ENCODE results near the gene CRYBG2. TPM values are rescaled to one million over a fixed set of nuclear protein-coding genes. Genes with fewer than 3 reads are reported as not detected.
"Not testable (repeated sequence)": the region's sequence is repeated elsewhere in the genome, so short reads cannot be mapped to it uniquely, and the experiment has no call there.

The CRYBG2 gene
- total RNA-seq, 1 donor from 2014 or later, result 0.83 TPM

DNA sequence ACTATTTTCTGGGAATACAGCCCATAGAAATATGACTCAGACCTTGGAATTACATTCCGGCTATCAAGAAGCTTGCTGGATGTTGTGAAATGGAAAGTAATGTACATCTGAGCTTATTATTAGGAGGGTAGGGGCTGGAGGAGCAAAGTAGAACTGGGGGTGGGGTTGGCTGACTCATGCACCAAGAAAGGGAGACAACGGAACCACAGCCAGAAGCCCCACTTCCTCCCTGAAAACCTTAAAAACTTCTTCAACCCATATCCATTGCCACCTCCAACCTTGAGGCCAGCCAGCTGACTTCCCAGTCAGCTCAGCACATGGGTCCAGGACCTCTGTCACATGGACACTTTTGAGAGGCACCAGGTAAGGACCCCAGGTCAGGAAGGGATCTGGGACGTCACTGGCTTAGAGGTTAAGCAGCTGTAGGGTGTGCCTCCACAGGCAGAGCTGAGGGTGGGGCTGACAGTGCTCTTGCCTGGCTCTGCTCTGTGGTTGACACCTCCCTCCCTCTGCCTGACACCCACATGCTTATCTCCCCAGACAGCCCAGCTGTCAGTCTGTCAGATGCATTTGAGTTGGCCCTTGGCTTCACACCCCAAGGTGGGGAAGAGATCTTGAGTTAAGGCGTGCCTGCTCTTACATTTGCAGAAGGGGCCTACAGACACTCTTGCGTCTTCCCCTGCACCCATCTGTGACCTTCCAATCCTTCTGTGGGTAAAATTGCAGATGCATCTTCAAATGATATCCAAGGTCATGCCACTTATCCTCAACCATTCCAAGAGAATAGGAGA, 24.4 kb upstream of the CRYBG2 start:
- peak; percentile 82 for DNase-seq (ENCODE audit: low spot score)
- Mint-ChIP-seq H3K9me3 (peaks cover 5% of the 10 kb centered on the region), H3K36me3 (ENCODE audit: low read depth) (no peaks in the 10 kb centered on the region), H3K27me3 (ENCODE audit: insufficient read depth) (peaks cover 3% of the 10 kb centered on the region), H3K4me3 (peak overlapping the region; percentile 69), H3K27ac (peak overlapping the region; percentile 76), H3K4me1 (ENCODE audit: low read depth) (peaks cover 66% of the 10 kb centered on the region)
- intact Hi-C loops (cut with micrococcal nuclease), result loop anchor here (1.0 to 5.0 kb wide), 6 partner anchors 10 to 164 kb away; no protein-coding TSS in a partner anchor

DNA sequence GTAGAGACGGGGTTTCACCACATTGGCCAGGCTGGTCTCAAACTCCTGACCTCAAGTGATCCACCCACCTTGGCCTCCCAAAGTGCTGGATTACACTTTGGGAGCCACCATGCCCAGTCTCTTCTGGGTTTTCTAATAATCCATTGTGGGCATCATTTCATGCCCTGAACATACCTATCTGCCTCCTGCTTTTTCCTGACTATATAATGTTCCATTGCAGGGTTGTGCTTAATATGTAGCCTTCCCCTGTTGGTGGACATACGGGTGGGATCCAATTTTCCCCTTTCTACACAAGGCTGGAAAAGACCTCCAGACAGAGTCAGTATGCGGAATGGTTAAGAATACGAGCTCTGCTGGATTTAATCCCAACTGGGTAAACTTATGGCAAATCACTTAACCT, 22.1 kb upstream of the CRYBG2 start:
- DNase-seq (ENCODE audit: low spot score), result no peak
- Mint-ChIP-seq H3K4me1 (ENCODE audit: low read depth) (peaks cover 79% of the 10 kb centered on the region), H3K4me3 (no peak overlapping the region), H3K27me3 (ENCODE audit: insufficient read depth) (peaks cover 3% of the 10 kb centered on the region), H3K9me3 (peaks cover 7% of the 10 kb centered on the region), H3K27ac (no peak overlapping the region), H3K36me3 (ENCODE audit: low read depth) (peaks cover 5% of the 10 kb centered on the region)
- intact Hi-C loops (cut with micrococcal nuclease), result loop anchor here (5.0 kb wide), 1 partner anchor 166 kb away; no protein-coding TSS in a partner anchor

DNA sequence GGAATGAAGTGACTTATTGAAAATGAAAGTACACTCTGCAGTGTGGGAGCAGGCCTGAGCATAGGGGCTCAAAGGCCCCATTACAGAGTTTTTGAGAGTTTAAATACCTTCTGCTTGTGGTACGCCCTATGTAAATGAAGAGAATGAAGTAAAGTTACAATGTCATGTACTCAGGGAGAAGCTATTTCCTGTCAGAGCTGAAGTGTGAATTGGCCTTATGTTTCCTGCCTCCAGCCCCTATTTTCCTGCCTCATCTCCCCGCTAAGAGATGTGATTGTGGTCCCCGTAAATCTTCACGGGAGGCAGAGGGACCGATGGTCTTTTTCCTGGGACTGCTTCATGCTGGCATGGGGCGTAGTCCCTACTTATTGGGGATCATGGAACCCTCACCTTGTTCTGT, 21.2 kb upstream of the CRYBG2 start:
- peak overlapping the region; percentile 13 for H3K4me3 Mint-ChIP-seq
- no peaks in the 10 kb centered on the region for H3K27me3 Mint-ChIP-seq (ENCODE audit: insufficient read depth)
- H3K9me3 Mint-ChIP-seq, result peaks cover 15% of the 10 kb centered on the region
- no peak for DNase-seq (ENCODE audit: low spot score)
- H3K4me1 Mint-ChIP-seq (ENCODE audit: low read depth), result peaks cover 85% of the 10 kb centered on the region
- peak overlapping the region; percentile 71 for H3K27ac Mint-ChIP-seq
- intact Hi-C loops (cut with micrococcal nuclease), result loop anchor here (5.0 kb wide), 1 partner anchor 167 kb away; no protein-coding TSS in a partner anchor
- H3K36me3 Mint-ChIP-seq (ENCODE audit: low read depth), result peaks cover 12% of the 10 kb centered on the region

DNA sequence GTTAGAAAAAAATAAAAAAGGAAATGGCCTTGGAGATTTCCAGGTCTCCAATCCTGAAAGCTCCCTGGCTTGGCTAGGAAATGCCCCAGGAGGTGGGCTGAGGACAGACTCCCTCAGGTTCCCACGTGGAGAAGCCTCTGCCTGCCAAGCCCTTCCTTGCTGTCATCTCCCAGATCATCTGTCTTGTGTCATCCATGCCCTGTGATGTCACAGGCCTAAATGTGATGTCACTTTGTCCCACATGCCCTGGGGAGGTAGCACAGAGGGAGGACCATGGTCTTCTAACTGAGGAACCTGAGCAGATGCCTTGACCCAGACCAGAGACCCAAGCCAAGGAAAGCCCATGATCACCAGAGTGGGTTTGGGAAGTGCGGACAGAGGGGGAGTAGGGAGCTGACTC, 20.4 kb upstream of the CRYBG2 start:
- Mint-ChIP-seq H3K9me3 (peaks cover 15% of the 10 kb centered on the region), H3K36me3 (ENCODE audit: low read depth) (peaks cover 13% of the 10 kb centered on the region), H3K27ac (peak overlapping the region; percentile 71), H3K4me1 (ENCODE audit: low read depth) (peaks cover 80% of the 10 kb centered on the region), H3K4me3 (peak overlapping the region; percentile 38)
- H3K27me3 Mint-ChIP-seq (ENCODE audit: insufficient read depth); intact Hi-C loops (cut with micrococcal nuclease); DNase-seq (ENCODE audit: low spot score): not testable (repeated sequence)

DNA sequence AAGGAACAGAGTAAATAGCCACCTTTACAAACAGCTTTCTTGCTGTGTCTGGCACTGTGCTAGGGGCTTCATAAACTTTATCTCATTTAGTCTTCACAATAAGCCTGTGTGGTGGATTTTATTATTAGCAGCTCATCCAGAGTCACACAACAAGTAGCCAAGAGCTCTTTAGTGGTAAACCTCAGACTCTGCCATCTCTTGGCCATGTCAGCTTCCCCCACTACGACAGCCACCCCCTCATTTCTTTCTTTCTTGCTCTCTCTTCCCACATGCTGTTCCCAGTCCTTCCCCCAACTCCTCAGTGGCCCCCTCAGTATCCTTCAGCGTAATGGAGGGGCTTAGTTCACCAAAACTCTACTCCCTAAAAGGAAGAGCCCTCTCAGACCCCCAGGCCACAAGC, 19.9 kb upstream of the CRYBG2 start:
- intact Hi-C loops (cut with micrococcal nuclease), result no loop called here
- Mint-ChIP-seq H3K27me3 (ENCODE audit: insufficient read depth) (no peaks in the 10 kb centered on the region), H3K36me3 (ENCODE audit: low read depth) (peaks cover 13% of the 10 kb centered on the region), H3K4me3 (peak overlapping the region; percentile 19), H3K4me1 (ENCODE audit: low read depth) (peaks cover 77% of the 10 kb centered on the region), H3K27ac (peak overlapping the region; percentile 41), H3K9me3 (peaks cover 15% of the 10 kb centered on the region)
- no peak for DNase-seq (ENCODE audit: low spot score)

DNA sequence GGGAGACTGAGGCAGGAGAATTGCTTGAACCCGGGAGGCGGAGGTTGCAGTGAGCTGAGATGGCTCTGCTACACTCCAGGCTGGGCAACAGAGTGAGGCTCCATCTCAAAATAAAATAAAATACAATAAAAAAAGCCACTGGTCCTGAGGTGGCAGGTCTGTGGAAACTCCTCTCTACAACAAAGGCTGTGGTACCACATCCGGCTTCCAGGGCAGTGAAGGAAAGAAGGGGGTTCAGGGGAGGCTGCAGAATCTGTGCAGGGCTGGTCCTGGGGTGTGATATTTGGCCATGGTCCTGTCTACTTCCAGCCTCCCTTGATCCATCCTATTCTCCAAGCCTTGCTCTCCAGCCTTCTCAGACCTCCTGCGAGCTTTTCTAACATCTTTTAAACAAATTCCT, 19.4 kb upstream of the CRYBG2 start:
- H3K36me3 Mint-ChIP-seq (ENCODE audit: low read depth), result peaks cover 13% of the 10 kb centered on the region
- H3K9me3 Mint-ChIP-seq, result peaks cover 15% of the 10 kb centered on the region
- peak overlapping the region; percentile 19 for H3K4me3 Mint-ChIP-seq
- intact Hi-C loops (cut with micrococcal nuclease), result no loop called here
- DNase-seq (ENCODE audit: low spot score), result peak; percentile 40
- peaks cover 72% of the 10 kb centered on the region for H3K4me1 Mint-ChIP-seq (ENCODE audit: low read depth)
- H3K27me3 Mint-ChIP-seq (ENCODE audit: insufficient read depth), result peaks cover 2% of the 10 kb centered on the region
- peak overlapping the region; percentile 41 for H3K27ac Mint-ChIP-seq

DNA sequence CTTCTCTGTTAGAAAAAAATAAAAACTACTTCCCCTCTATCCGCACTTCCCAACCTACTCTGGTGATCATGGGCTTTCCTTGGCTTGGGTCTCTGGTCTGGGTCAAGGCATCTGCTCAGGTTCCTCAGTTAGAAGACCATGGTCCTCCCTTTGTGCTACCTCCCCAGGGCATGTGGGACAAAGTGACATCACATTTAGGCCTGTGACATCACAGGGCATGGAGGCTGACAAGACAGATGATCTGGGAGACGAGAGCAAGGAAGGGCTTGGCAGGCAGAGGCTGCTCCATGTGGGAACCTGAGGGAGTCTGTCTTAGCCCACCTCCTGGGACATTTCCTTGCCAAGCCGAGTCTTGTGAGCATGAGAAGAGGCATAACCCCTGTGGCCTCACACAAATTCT, 18.7 kb upstream of the CRYBG2 start, which contains the start of gene ZNF683:
ZNF683 (minus strand) TSS at position 140 of the 400 bp plus-strand sequence. CDS start 4,179 bp downstream, outside the sequence.
- H3K4me3 Mint-ChIP-seq, result peak within 1 kb of the TSS; percentile 19

DNA sequence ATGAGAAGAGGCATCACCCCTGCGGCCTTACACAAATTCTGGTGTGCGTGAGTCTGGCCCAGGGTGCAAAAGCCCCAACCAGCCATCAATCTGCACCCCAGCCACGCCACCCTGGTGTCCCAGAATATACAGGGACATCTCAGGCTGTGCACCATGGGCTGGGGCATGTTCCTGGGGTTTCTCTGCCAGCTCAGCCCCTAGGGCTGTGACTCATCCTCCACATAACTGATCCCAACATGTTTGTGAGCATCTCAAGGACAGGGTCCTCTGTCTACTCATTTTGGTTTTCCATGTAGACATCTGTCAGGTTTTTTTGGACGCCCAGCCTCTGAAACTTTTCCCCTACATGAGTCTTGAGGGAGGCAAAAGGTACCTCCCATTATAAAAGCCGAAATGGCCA, 18.1 kb upstream of the CRYBG2 start:
- DNase-seq (ENCODE audit: low spot score), result no peak
- intact Hi-C loops (cut with micrococcal nuclease), result no loop called here
- H3K4me3 Mint-ChIP-seq, result no peak overlapping the region
- H3K27ac Mint-ChIP-seq, result no peak overlapping the region
- H3K9me3 Mint-ChIP-seq, result peaks cover 15% of the 10 kb centered on the region
- H3K36me3 Mint-ChIP-seq (ENCODE audit: low read depth), result peaks cover 13% of the 10 kb centered on the region
- peaks cover 60% of the 10 kb centered on the region for H3K4me1 Mint-ChIP-seq (ENCODE audit: low read depth)
- peaks cover 2% of the 10 kb centered on the region for H3K27me3 Mint-ChIP-seq (ENCODE audit: insufficient read depth)

More for the DNA sequence above, 18.7 kb upstream of the CRYBG2 start, which contains the start of gene ZNF683:
- H3K27me3 Mint-ChIP-seq (ENCODE audit: insufficient read depth); DNase-seq (ENCODE audit: low spot score); intact Hi-C loops (cut with micrococcal nuclease): not testable (repeated sequence)
- peaks cover 66% of the 10 kb centered on the region for H3K4me1 Mint-ChIP-seq (ENCODE audit: low read depth)
- peaks cover 13% of the 10 kb centered on the region for H3K36me3 Mint-ChIP-seq (ENCODE audit: low read depth)
- H3K9me3 Mint-ChIP-seq, result peaks cover 15% of the 10 kb centered on the region
- H3K27ac Mint-ChIP-seq, result peak within 1 kb of the TSS; percentile 41

DNA sequence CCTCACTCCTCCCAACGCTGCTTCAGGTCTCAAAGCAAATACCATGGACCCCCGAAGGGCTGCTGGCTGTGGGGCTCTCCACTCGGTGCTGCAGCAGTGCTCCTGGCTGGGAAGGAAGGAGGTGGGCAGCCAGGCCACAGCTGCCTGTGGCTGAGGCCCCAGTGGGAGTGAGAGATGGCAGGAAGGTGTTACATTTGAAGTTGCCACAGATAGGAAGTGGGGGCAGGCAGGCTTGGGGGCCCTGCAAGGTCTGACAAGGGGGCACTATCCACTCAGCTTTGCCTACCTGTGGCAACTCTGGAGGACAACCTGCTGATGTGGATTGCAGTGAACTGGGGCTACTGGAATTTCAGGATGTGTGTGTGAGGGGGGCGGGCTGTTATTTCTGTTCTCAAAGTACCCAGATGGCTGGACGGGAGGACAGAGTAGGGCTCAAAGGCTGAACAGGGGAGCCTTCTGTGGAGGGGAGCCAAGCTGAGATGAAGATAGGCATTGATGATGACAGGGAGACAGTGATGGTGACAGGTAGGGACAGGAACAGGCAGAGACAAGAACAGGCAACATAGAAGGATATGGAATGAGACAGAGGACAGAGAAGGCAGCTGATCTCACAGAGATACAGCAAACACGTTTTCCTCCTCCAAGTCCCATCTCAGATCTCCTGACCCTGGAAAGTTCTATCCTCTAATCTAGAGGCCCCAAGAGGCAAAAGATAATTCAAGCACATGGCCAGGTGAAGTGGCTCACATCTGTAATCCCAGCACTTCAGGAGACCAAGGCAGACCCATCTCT, 16.9 kb upstream of the CRYBG2 start:
- H3K4me1 Mint-ChIP-seq (ENCODE audit: low read depth), result peaks cover 47% of the 10 kb centered on the region
- peak overlapping the region; percentile 34 for H3K27ac Mint-ChIP-seq
- H3K9me3 Mint-ChIP-seq, result peaks cover 9% of the 10 kb centered on the region
- peaks cover 13% of the 10 kb centered on the region for H3K36me3 Mint-ChIP-seq (ENCODE audit: low read depth)
- intact Hi-C loops (cut with micrococcal nuclease), result no loop called here
- H3K4me3 Mint-ChIP-seq, result peak overlapping the region; percentile 15
- H3K27me3 Mint-ChIP-seq (ENCODE audit: insufficient read depth), result peaks cover 11% of the 10 kb centered on the region
- no peak for DNase-seq (ENCODE audit: low spot score)

DNA sequence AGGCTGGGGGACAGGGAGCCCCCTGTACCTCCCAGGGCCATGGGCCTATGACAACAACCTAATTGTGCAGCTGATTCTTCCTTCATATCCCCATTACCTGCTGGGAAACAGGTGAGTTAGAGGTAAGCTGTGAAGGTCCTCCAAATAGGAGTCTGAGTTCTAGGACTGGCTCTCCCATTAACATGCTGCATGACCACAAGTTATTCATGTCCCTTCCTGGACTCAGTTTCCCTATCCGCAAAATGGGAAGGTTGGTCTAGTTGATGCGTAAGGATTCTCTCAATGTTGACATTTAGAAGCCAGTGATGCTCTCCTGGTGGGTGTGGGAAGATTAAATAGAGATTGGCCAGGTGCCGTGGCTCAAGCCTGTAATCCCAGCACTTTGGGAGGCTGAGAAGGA, 14.6 kb upstream of the CRYBG2 start:
- DNase-seq (ENCODE audit: low spot score), result no peak
- Mint-ChIP-seq H3K4me1 (ENCODE audit: low read depth) (peaks cover 36% of the 10 kb centered on the region), H3K27ac (no peak overlapping the region), H3K36me3 (ENCODE audit: low read depth) (peaks cover 13% of the 10 kb centered on the region), H3K9me3 (peaks cover 9% of the 10 kb centered on the region), H3K4me3 (no peak overlapping the region), H3K27me3 (ENCODE audit: insufficient read depth) (peaks cover 19% of the 10 kb centered on the region)
- intact Hi-C loops (cut with micrococcal nuclease), result no loop called here

DNA sequence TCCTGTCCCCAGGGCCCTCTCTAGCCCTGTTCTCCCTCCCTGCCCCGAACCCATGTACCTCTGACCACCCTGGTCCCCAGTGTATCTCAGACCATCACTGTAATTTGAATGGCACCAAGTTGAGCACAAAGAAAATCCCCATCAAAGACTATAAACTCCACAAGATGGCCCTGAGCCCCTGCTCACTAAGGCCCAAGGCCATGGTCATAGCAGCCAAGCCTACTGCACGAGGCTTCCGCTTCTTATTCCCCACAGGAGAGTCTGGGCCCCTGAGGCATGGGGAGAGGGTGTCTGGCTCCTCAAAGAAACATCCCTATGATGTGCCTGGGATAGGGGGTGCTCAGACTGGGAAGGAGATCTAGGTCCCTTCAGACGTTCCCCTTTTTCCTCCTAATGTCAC, 14.1 kb upstream of the CRYBG2 start:
- H3K27me3 Mint-ChIP-seq (ENCODE audit: insufficient read depth), result peaks cover 21% of the 10 kb centered on the region
- H3K36me3 Mint-ChIP-seq (ENCODE audit: low read depth), result peaks cover 13% of the 10 kb centered on the region
- H3K4me3 Mint-ChIP-seq, result no peak overlapping the region
- intact Hi-C loops (cut with micrococcal nuclease), result no loop called here
- peaks cover 37% of the 10 kb centered on the region for H3K4me1 Mint-ChIP-seq (ENCODE audit: low read depth)
- H3K27ac Mint-ChIP-seq, result no peak overlapping the region
- no peak for DNase-seq (ENCODE audit: low spot score)
- H3K9me3 Mint-ChIP-seq, result peaks cover 9% of the 10 kb centered on the region

DNA sequence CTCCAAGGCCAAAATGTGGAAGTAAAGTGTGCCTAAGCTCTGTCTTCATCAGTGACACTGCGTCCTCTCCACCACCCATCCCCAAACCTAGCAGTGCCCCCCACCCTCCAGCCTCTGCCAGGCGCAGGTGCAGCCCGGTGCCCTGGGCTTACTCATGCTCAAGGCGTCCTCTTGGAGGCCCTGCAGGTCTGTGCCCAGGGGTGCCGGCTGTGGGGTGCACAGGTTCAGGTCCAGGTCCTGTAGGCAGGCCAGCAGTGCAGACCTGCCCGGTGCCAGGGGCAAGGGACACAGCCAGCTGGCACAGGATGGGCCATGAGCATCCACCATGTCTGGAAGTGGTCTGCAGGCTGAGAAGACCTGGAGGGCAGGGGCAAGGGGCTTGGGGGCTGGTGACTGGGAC, 13.5 kb upstream of the CRYBG2 start:
- Mint-ChIP-seq H3K4me3 (no peak overlapping the region), H3K27ac (no peak overlapping the region), H3K4me1 (ENCODE audit: low read depth) (peaks cover 37% of the 10 kb centered on the region), H3K27me3 (ENCODE audit: insufficient read depth) (peaks cover 21% of the 10 kb centered on the region), H3K36me3 (ENCODE audit: low read depth) (peaks cover 10% of the 10 kb centered on the region), H3K9me3 (peaks cover 9% of the 10 kb centered on the region)
- intact Hi-C loops (cut with micrococcal nuclease), result no loop called here
- DNase-seq (ENCODE audit: low spot score), result no peak

DNA sequence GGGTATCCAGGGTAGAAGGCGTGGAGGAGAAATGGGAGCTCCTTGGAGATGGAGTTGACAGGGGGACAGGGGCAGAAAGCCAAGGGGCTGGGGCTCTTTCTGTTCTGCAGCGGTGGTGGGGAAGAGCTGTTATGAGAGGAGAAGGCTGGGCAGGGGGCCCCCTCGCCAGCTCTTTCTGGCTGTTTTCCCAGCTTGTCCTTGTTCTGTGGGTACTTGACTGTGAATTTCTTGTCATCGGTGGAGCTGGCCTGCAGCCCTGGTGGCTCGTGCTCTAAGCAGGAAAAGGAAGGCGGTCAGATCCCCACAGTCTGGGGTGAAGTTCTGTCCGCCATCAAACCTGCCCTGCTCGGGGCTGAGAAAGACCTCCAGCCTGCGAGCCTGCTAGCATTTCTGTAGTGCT, 11.0 kb upstream of the CRYBG2 start:
- Mint-ChIP-seq H3K4me3 (no peak overlapping the region), H3K27me3 (ENCODE audit: insufficient read depth) (peaks cover 36% of the 10 kb centered on the region), H3K9me3 (no peaks in the 10 kb centered on the region), H3K36me3 (ENCODE audit: low read depth) (peaks cover 3% of the 10 kb centered on the region), H3K27ac (no peak overlapping the region), H3K4me1 (ENCODE audit: low read depth) (peaks cover 34% of the 10 kb centered on the region)
- intact Hi-C loops (cut with micrococcal nuclease), result loop anchor here (2.0 kb wide), 1 partner anchor 26 kb away; no protein-coding TSS in a partner anchor
- DNase-seq (ENCODE audit: low spot score), result no peak

Measured in activated T-helper 1 cell treated with anti-CD3 and anti-CD28 coated beads, Interleukin-12 subunit alpha, Interleukin-12 subunit beta, Interleukin-2, Interleukin-4 antibody, amounts not matched to agents 30 ng/mL and 10 ng/mL and 1 ng/mL, durations not matched to agents 14 hours and 24 hours and 36 hours (primary cell).